Caco-2 (cell line): ENCODE results near the gene NOS1AP. TPM values are rescaled to one million over a fixed set of nuclear protein-coding genes. Genes with fewer than 3 reads are reported as not detected.
"Not testable (repeated sequence)": the region's sequence is repeated elsewhere in the genome, so short reads cannot be mapped to it uniquely, and the experiment has no call there.

ENCODE experiments used
- BruUV-seq: library from RNA; stranded (reverse); fragments of 400-500 nt; replicated peaks from 2 replicates; lab custom pipeline; 2021; lab: Mats Ljungman, UMichigan
- CTCF ChIA-PET: fragments of 300-600 bp; sonication (Branson Sonifier 250); formaldehyde crosslinking; loops from one replicate; lab custom pipeline; 2022; ENCODE audit warnings: antibody characterized with exemption; lab: Charles Lee
- POLR2A ChIA-PET: fragments of 300-600 bp; sonication (Branson Sonifier 250); formaldehyde crosslinking; loops from one replicate; lab custom pipeline; 2022; ENCODE audit warnings: antibody characterized with exemption; lab: Charles Lee
- DNase-seq, 2 experiments: peaks; one replicate each; pipeline versions ENCODE4 v3.0.0 to v3.0.0-alpha.2; 2020 to 2022
- H3K27me3 ChIP-seq: replicated peaks from 2 replicates; pipeline ENCODE4 v1.6.0; 2011; ENCODE audit warnings: low read length; ENCODE audit not compliant: control insufficient read depth, insufficient read depth
- H3K36me3 ChIP-seq: 2 replicates; pipeline ENCODE4 v1.5.1; 2011; ENCODE audit warnings: low read length; ENCODE audit not compliant: control insufficient read depth, insufficient read depth
- H3K4me1 ChIP-seq: fragments of 250-450 bp; sonication (Bioruptor Pico); 2 replicates; pipeline ENCODE4 v1.5.1; 2020; ENCODE audit warnings: mild to moderate bottlenecking
- H3K4me3 ChIP-seq: 2 replicates; pipeline ENCODE4 v1.5.1; 2011; ENCODE audit warnings: low read depth, mild to moderate bottlenecking, control low read depth, low read length
- H3K9me3 ChIP-seq: fragments of 250-450 bp; sonication (Bioruptor Pico); 2 replicates; pipeline ENCODE4 v1.5.1; 2020; ENCODE audit warnings: mild to moderate bottlenecking, moderate library complexity
- H3K27ac Mint-ChIP-seq: one replicate; pipeline ENCODE4 v1.8.0; 2022; ENCODE audit warnings: mixed read lengths; ENCODE audit not compliant: unreplicated experiment
- H3K27me3 Mint-ChIP-seq: one replicate; pipeline ENCODE4 v1.8.0; 2022; ENCODE audit warnings: mixed read lengths; ENCODE audit not compliant: insufficient read depth, unreplicated experiment
- H3K36me3 Mint-ChIP-seq: one replicate; pipeline ENCODE4 v1.8.0; 2022; ENCODE audit warnings: mild to moderate bottlenecking, mixed read lengths; ENCODE audit not compliant: insufficient read depth, unreplicated experiment
- H3K4me1 Mint-ChIP-seq: one replicate; pipeline ENCODE4 v1.8.0; 2022; ENCODE audit warnings: low read depth, mixed read lengths; ENCODE audit not compliant: unreplicated experiment
- H3K4me3 Mint-ChIP-seq: one replicate; pipeline ENCODE4 v1.8.0; 2022; ENCODE audit warnings: mild to moderate bottlenecking, moderate library complexity, mixed read lengths; ENCODE audit not compliant: unreplicated experiment
- H3K9me3 Mint-ChIP-seq: one replicate; pipeline ENCODE4 v1.8.0; 2022; ENCODE audit warnings: mixed read lengths; ENCODE audit not compliant: unreplicated experiment
- intact Hi-C: fragments of 100-400 bp; cut with micrococcal nuclease; formaldehyde crosslinking; loops from one replicate; pipeline ENCODE4 v1.10.0; 2022; ENCODE audit not compliant: unreplicated experiment
- total RNA-seq: library from RNA; stranded (reverse); gene quantifications from 2 replicates; pipeline ENCODE4 v1.2.3, GENCODE V29; 2022
- TF ChIP-seq, protein P1 (sequence below), 2 experiments: fragments of 200-600 bp in 1 of 2; IDR thresholded peaks; 1 replicate in 1 of 2; 2 replicates in 1 of 2; pipeline versions ENCODE4 v1.5.1 to v1.8.0; 2011 to 2022; ENCODE audit warnings: antibody characterized with exemption in 1 of 2, control low read depth in 1 of 2, inconsistent platforms in 1 of 2, low read depth in 1 of 2, low read length in 1 of 2, mild to moderate bottlenecking in 1 of 2, moderate library complexity in 1 of 2; ENCODE audit not compliant: insufficient read depth in 1 of 2, severe bottlenecking in 1 of 2, unreplicated experiment in 1 of 2

The NOS1AP gene
- total RNA-seq, 1 experiment from 2014 or later: 5.5 TPM

- BruUV-seq, H3K27me3 ChIP-seq, CTCF ChIA-PET, H3K4me3 Mint-ChIP-seq, H3K4me1 Mint-ChIP-seq, H3K36me3 ChIP-seq, intact Hi-C loops, H3K27me3 Mint-ChIP-seq, H3K9me3 Mint-ChIP-seq, H3K36me3 Mint-ChIP-seq, H3K4me3 ChIP-seq, POLR2A ChIA-PET, H3K9me3 ChIP-seq, H3K4me1 ChIP-seq, DNase-seq, H3K27ac Mint-ChIP-seq: not testable (repeated sequence)
Observed at GRCh38 chr1:162174027-162174426, 104.5 kb downstream of the NOS1AP start.

GRCh38 chr1:162175379-162176081 is 106.0 kb downstream of the NOS1AP start:
- Histone ChIP-seq H3K36me3 (no peaks in the 10 kb centered on the region), H3K4me3 (no peak overlapping the region), H3K27me3 (no peaks in the 10 kb centered on the region), H3K4me1 (no peaks in the 10 kb centered on the region), H3K9me3 (no peaks in the 10 kb centered on the region)
- H3K9me3 Mint-ChIP-seq: no peaks in the 10 kb centered on the region
- H3K27me3 Mint-ChIP-seq: no peaks in the 10 kb centered on the region
- H3K27ac Mint-ChIP-seq: no peak overlapping the region
- no peaks in the 10 kb centered on the region for H3K36me3 Mint-ChIP-seq
- ChIA-PET CTCF (no interaction called here), POLR2A (no interaction called here)
- peaks cover 14% of the 10 kb centered on the region for H3K4me1 Mint-ChIP-seq
- DNase-seq: no peak
- no TSS peak for BruUV-seq
- H3K4me3 Mint-ChIP-seq: no peak overlapping the region
- TF ChIP-seq, protein P1, sequence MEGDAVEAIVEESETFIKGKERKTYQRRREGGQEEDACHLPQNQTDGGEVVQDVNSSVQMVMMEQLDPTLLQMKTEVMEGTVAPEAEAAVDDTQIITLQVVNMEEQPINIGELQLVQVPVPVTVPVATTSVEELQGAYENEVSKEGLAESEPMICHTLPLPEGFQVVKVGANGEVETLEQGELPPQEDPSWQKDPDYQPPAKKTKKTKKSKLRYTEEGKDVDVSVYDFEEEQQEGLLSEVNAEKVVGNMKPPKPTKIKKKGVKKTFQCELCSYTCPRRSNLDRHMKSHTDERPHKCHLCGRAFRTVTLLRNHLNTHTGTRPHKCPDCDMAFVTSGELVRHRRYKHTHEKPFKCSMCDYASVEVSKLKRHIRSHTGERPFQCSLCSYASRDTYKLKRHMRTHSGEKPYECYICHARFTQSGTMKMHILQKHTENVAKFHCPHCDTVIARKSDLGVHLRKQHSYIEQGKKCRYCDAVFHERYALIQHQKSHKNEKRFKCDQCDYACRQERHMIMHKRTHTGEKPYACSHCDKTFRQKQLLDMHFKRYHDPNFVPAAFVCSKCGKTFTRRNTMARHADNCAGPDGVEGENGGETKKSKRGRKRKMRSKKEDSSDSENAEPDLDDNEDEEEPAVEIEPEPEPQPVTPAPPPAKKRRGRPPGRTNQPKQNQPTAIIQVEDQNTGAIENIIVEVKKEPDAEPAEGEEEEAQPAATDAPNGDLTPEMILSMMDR (IDR thresholded peaks at IDR 0.05; ENCODE audit: insufficient read depth in 1 of 2, low read depth in 1 of 2, low read length in 1 of 2, severe bottlenecking in 1 of 2, unreplicated experiment in 1 of 2): no peak
- intact Hi-C loops: no loop called here

DNA sequence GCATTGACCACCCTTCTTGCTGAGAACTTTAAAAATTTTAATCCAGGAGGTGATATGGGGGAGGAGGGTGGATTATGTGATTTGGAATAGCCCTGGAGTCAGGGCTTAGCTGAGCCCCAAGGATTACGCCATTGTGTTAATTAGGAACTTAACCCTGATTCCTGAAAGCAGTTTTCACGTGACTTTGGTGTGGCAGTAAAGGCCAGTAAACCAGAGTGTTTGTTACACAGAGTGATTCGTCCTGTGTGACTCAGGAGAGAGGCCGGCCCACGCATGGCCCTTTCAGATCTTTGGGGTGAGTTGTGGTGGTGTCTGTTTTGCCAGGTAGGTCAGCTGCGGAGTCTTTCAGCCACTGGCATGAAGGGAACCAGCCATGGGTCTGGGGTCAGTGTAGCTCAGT is 107.6 kb downstream of the NOS1AP start:
- no peaks in the 10 kb centered on the region for H3K4me1 ChIP-seq
- POLR2A ChIA-PET: no interaction called here

More for the DNA sequence above, 107.6 kb downstream of the NOS1AP start:
- no peak for DNase-seq
- H3K36me3 ChIP-seq: no peaks in the 10 kb centered on the region
- peaks cover 14% of the 10 kb centered on the region for H3K4me1 Mint-ChIP-seq
- no peaks in the 10 kb centered on the region for H3K27me3 Mint-ChIP-seq
- H3K4me3 ChIP-seq: no peak overlapping the region
- no peaks in the 10 kb centered on the region for H3K9me3 Mint-ChIP-seq
- no TSS peak for BruUV-seq
- H3K9me3 ChIP-seq: no peaks in the 10 kb centered on the region
- no peaks in the 10 kb centered on the region for H3K36me3 Mint-ChIP-seq
- H3K27ac Mint-ChIP-seq: no peak overlapping the region
- TF ChIP-seq, protein P1 (IDR thresholded peaks at IDR 0.05; ENCODE audit: insufficient read depth in 1 of 2, low read depth in 1 of 2, low read length in 1 of 2, severe bottlenecking in 1 of 2, unreplicated experiment in 1 of 2): no peak
- CTCF ChIA-PET: no interaction called here
- intact Hi-C loops: no loop called here
- no peaks in the 10 kb centered on the region for H3K27me3 ChIP-seq
- H3K4me3 Mint-ChIP-seq: no peak overlapping the region
